Suprapubic skin (tissue), 4 donors: Measurements from ENCODE around the gene SETBP1. TPM values are rescaled to one million over a fixed set of nuclear protein-coding genes. Genes with fewer than 3 reads are reported as not detected.

ENCODE experiments used
- DNase-seq, 2 donors: peaks; one replicate each; pipeline ENCODE4 v3.0.0-alpha.2; 2019; ENCODE audit warnings: low spot score in 2 of 2
- H3K27ac ChIP-seq: fragments of 200-600 bp; sonication (generic); one replicate; pipeline ENCODE4 v1.5.1; 2019
- H3K27me3 ChIP-seq: fragments of 200-600 bp; sonication (generic); one replicate; pipeline ENCODE4 v1.5.1; 2019
- H3K36me3 ChIP-seq: fragments of 200-600 bp; sonication (generic); one replicate; pipeline ENCODE4 v1.5.1; 2019
- H3K4me1 ChIP-seq: fragments of 200-600 bp; sonication (generic); one replicate; pipeline ENCODE4 v1.5.1; 2019
- H3K4me3 ChIP-seq: fragments of 200-600 bp; sonication (generic); one replicate; pipeline ENCODE4 v1.5.1; 2019; ENCODE audit warnings: mild to moderate bottlenecking
- H3K9me3 ChIP-seq: fragments of 200-600 bp; sonication (generic); one replicate; pipeline ENCODE4 v1.5.1; 2019
- EP300 ChIP-seq: sonication (generic); formaldehyde crosslinking; IDR thresholded peaks from one replicate; pipeline ENCODE4 v1.6.1; 2017; ENCODE audit warnings: antibody characterized with exemption
- POLR2A ChIP-seq, 2 donors: fragments of 450-650 bp; IDR thresholded peaks; one replicate each; pipeline ENCODE4 v1.6.1; 2017; ENCODE audit warnings: antibody characterized with exemption in 2 of 2, mild to moderate bottlenecking in 2 of 2, moderate library complexity in 2 of 2
- POLR2AphosphoS5 ChIP-seq, 3 donors: sonication (generic); formaldehyde crosslinking; IDR thresholded peaks; one replicate each; pipeline ENCODE4 v1.6.1; 2017; ENCODE audit warnings: antibody characterized with exemption in 3 of 3
- WGBS: methylation state at CpG from one replicate; pipeline ENCODE4 v1.1.5; 2018; 5-methylcytosine and 5-hydroxymethylcytosine counted together
- total RNA-seq, 4 donors: library from RNA; depleted of rRNA; stranded (reverse); fragments of >200 nt; gene quantifications; one replicate each; pipeline ENCODE4 v1.1.0, GENCODE V29; 2016
- TF ChIP-seq, protein P1 (sequence below), 2 donors: fragments of 200-600 bp in 1 of 2; fragments of 450-650 bp in 1 of 2; sonication (generic) in 1 of 2; IDR thresholded peaks; one replicate each; pipeline ENCODE4 v1.5.1; 2016 to 2019; ENCODE audit warnings: antibody characterized with exemption in 2 of 2, mild to moderate bottlenecking in 1 of 2, moderate library complexity in 1 of 2

SETBP1 gene
- total RNA-seq, 4 donors from 2014 or later = 13.1 to 25.6 (median 17.2) TPM

DNA sequence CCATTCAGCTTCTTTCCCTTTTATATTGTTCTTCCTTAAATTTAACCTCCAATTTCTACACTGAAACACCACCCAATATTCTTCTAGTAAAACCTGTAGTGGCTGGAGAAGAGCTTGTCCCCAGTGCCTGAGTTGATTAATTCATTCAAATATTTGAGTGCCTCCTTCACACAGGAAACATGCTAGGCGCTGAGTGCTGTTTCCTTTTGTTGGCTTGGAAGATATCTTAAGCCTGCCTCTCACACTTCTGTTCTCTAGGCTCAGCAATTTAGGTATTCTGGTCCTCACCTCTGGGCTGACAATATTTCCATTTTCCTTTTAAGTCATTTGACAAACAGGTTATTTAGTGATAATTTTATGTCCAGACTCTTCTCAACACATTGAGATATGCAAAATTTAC is 185.4 kb downstream of the SETBP1 start:
- Histone ChIP-seq H3K9me3 (no peaks in the 10 kb centered on the region), H3K27ac (no peak overlapping the region), H3K4me1 (peaks cover 3% of the 10 kb centered on the region), H3K27me3 (no peaks in the 10 kb centered on the region), H3K36me3 (peaks cover 4% of the 10 kb centered on the region), H3K4me3 (no peak overlapping the region)
- TF ChIP-seq EP300 (no peak), POLR2AphosphoS5 (IDR thresholded peaks at IDR 0.05) (no peak), POLR2A (IDR thresholded peaks at IDR 0.05) (no peak)
- TF ChIP-seq, protein P1, sequence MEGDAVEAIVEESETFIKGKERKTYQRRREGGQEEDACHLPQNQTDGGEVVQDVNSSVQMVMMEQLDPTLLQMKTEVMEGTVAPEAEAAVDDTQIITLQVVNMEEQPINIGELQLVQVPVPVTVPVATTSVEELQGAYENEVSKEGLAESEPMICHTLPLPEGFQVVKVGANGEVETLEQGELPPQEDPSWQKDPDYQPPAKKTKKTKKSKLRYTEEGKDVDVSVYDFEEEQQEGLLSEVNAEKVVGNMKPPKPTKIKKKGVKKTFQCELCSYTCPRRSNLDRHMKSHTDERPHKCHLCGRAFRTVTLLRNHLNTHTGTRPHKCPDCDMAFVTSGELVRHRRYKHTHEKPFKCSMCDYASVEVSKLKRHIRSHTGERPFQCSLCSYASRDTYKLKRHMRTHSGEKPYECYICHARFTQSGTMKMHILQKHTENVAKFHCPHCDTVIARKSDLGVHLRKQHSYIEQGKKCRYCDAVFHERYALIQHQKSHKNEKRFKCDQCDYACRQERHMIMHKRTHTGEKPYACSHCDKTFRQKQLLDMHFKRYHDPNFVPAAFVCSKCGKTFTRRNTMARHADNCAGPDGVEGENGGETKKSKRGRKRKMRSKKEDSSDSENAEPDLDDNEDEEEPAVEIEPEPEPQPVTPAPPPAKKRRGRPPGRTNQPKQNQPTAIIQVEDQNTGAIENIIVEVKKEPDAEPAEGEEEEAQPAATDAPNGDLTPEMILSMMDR (IDR thresholded peaks at IDR 0.05) = no peak
- 88% methylated on average over 1 of the region's 1 CpG for WGBS
- no peak for DNase-seq

DNA sequence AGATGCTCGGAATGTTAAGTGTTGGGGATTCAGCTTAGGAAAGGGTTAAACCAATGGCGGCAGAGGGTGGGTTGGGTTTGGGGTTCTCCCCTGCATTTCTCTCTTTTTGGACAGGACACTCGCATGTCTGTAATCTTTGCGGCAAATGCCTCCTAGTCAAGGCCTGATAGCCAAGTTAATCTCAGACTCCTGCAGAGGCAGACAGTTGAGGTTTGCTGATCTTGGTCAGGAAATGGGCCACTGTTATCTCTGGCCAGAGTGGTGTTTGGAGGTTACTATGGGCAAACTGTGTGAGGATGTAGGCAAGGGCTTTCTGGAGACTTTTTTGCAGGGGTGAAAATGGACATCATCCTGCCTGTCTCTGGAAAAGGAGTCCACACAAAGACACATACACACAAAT is 188.8 kb downstream of the SETBP1 start:
- H3K36me3 ChIP-seq = peaks cover 4% of the 10 kb centered on the region
- 71% methylated on average over 4 of the region's 4 CpGs for WGBS

DNA sequence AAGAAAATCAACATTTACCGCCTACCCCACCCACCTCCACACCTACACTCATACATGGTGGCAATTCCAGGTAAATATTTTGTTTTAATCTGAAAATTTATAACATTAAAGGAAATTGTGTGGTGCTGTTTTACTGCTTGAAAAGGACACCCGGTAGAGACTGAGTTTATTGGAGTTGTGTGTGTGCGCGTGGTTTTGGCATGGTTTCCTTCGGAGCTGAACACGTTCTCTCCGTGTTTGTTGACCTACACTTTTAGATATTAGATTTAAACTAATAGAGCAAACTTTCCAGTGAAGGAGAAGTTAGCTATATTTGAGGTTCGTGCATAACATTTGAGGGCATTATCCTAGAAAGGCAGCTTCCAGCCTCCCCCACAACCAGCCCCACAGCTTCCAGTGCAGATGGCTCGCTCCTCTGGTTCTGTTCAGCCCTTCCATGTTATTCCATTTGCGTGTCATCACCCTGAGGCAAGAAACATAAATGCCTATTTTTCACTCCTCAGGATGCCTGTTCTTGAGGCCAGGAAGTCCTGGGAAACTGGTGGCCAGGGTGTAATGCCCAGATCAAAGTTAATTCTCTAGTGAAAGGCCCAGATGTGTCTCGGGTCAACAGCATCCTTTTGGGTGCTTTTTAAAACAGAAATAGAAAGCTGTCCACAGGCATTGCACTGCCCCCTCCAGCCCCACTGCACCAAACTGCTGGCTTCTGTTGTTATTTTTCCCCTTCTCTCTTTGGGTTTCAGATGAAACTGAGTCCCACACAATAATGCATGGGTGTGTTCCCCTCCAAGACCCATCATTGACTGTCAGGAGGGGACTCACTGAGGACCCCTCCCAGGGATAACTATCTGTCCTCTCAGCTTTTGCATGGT is 190.2 kb downstream of the SETBP1 start:
- Histone ChIP-seq H3K9me3 (no peaks in the 10 kb centered on the region), H3K4me3 (no peak overlapping the region), H3K27me3 (no peaks in the 10 kb centered on the region), H3K36me3 (peaks cover 4% of the 10 kb centered on the region), H3K4me1 (no peaks in the 10 kb centered on the region), H3K27ac (no peak overlapping the region)
- 89% methylated on average over 11 of the region's 11 CpGs for WGBS
- DNase-seq = no peak
- TF ChIP-seq EP300 (no peak), POLR2A (IDR thresholded peaks at IDR 0.05) (no peak), POLR2AphosphoS5 (IDR thresholded peaks at IDR 0.05) (no peak)
- TF ChIP-seq, protein P1 (IDR thresholded peaks at IDR 0.05) = no peak

More for the DNA sequence above, 188.8 kb downstream of the SETBP1 start:
- TF ChIP-seq POLR2AphosphoS5 (IDR thresholded peaks at IDR 0.05) (no peak), POLR2A (IDR thresholded peaks at IDR 0.05) (no peak), EP300 (no peak)
- TF ChIP-seq, protein P1 (IDR thresholded peaks at IDR 0.05) = no peak
- no peaks in the 10 kb centered on the region for H3K9me3 ChIP-seq
- no peak overlapping the region for H3K4me3 ChIP-seq
- no peaks in the 10 kb centered on the region for H3K27me3 ChIP-seq
- no peak overlapping the region for H3K27ac ChIP-seq
- no peak for DNase-seq
- no peaks in the 10 kb centered on the region for H3K4me1 ChIP-seq

DNA sequence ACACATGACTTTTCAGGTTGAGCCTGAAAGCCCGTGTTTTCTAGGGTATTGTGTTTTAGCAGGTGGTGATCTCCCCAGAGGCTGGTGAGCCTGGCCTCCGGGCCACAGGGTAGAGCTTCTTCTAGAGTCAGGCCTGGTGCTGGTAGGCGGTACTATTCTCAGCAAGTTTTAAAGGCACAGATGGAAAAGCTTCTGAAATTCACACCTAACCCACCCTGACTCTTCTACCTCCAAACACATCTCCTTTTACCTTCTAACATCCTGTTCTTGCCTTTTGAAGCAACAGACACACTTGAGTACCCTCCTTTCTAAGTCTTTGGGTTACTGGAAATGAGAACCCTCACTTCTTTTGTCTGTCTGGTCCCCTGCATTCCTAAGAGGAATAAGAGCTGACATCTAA is 191.1 kb downstream of the SETBP1 start:
- WGBS = 88% methylated on average over 3 of the region's 3 CpGs
- Histone ChIP-seq H3K27me3 (no peaks in the 10 kb centered on the region), H3K4me1 (no peaks in the 10 kb centered on the region), H3K4me3 (no peak overlapping the region), H3K9me3 (no peaks in the 10 kb centered on the region), H3K27ac (no peak overlapping the region), H3K36me3 (peaks cover 4% of the 10 kb centered on the region)
- TF ChIP-seq EP300 (no peak), POLR2A (IDR thresholded peaks at IDR 0.05) (no peak), POLR2AphosphoS5 (IDR thresholded peaks at IDR 0.05) (no peak)
- TF ChIP-seq, protein P1 (IDR thresholded peaks at IDR 0.05) = no peak
- DNase-seq = no peak

DNA sequence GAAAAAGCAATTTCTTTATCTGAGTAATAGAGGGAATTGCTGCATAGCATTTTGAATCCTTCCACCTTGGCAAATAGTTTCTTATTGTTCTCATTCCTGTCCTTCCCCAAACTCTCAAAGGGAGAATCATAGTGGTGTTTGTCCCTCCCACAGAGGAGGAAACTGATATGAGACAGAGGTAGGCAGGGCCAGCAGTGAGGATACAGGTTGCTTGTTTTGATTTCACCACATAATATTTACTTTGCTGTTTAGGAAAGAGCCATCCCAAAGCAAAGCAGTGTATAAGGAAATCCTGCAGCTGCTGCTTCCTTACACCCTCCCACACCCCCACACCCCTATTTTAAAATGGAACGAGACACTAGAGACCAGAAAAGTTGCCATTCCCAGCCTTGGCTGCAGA is 195.3 kb downstream of the SETBP1 start:
- 85% methylated on average over 1 of the region's 1 CpG for WGBS
- Histone ChIP-seq H3K4me3 (no peak overlapping the region), H3K27ac (no peak overlapping the region), H3K9me3 (no peaks in the 10 kb centered on the region), H3K4me1 (peaks cover under 1% of the 10 kb centered on the region), H3K27me3 (no peaks in the 10 kb centered on the region), H3K36me3 (no peaks in the 10 kb centered on the region)
- TF ChIP-seq POLR2AphosphoS5 (IDR thresholded peaks at IDR 0.05) (no peak), POLR2A (IDR thresholded peaks at IDR 0.05) (no peak), EP300 (no peak)
- TF ChIP-seq, protein P1 (IDR thresholded peaks at IDR 0.05) = no peak
- DNase-seq = no peak
